Gastroesophageal sphincter (tissue), 3 donors: ENCODE measurements around the gene RPLP2.

Source experiments
- EP300 ChIP-seq: sonication (generic); formaldehyde crosslinking; IDR thresholded peaks from one replicate; pipeline ENCODE4 v1.6.1; 2017; ENCODE audit warnings: antibody characterized with exemption, mild to moderate bottlenecking
- POLR2A ChIP-seq, 2 donors: fragments of 450-650 bp; IDR thresholded peaks; one replicate each; pipeline ENCODE4 v1.6.1; 2017; ENCODE audit warnings: antibody characterized with exemption in 2 of 2, mild to moderate bottlenecking in 2 of 2, moderate library complexity in 1 of 2
- POLR2AphosphoS5 ChIP-seq: sonication (generic); formaldehyde crosslinking; IDR thresholded peaks from one replicate; pipeline ENCODE4 v1.6.1; 2017; ENCODE audit warnings: antibody characterized with exemption
- TF ChIP-seq, protein P1 (sequence below), 4 experiments: fragments of 200-600 bp in 2 of 4; fragments of 450-650 bp in 2 of 4; sonication (generic) in 1 of 4; IDR thresholded peaks; one replicate each; pipeline ENCODE4 v1.5.1; 2017 to 2019; ENCODE audit warnings: antibody characterized with exemption in 4 of 4, mild to moderate bottlenecking in 2 of 4, moderate library complexity in 2 of 4

- TF ChIP-seq, protein P1, sequence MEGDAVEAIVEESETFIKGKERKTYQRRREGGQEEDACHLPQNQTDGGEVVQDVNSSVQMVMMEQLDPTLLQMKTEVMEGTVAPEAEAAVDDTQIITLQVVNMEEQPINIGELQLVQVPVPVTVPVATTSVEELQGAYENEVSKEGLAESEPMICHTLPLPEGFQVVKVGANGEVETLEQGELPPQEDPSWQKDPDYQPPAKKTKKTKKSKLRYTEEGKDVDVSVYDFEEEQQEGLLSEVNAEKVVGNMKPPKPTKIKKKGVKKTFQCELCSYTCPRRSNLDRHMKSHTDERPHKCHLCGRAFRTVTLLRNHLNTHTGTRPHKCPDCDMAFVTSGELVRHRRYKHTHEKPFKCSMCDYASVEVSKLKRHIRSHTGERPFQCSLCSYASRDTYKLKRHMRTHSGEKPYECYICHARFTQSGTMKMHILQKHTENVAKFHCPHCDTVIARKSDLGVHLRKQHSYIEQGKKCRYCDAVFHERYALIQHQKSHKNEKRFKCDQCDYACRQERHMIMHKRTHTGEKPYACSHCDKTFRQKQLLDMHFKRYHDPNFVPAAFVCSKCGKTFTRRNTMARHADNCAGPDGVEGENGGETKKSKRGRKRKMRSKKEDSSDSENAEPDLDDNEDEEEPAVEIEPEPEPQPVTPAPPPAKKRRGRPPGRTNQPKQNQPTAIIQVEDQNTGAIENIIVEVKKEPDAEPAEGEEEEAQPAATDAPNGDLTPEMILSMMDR (IDR thresholded peaks at IDR 0.05) = no peak
- TF ChIP-seq EP300 (no peak), POLR2A (IDR thresholded peaks at IDR 0.05) (no peak), POLR2AphosphoS5 (no peak)
Measured at GRCh38 chr11:830295-831117, 20.7 kb downstream of the RPLP2 start.
